T-cell (primary cell): ENCODE results near the gene TMEM181. TPM values are rescaled to one million over a fixed set of nuclear protein-coding genes. Genes with fewer than 3 reads are reported as not detected.
"Not testable (repeated sequence)": the region's sequence is repeated elsewhere in the genome, so short reads cannot be mapped to it uniquely, and the experiment has no call there.

Experiments
- ATAC-seq, 4 experiments: fragments of 200-7000 bp in 3 of 4; fragments of 150-1000 bp in 1 of 4; cut with Tn5 transposase; replicated peaks in 1 of 4; 1 replicate in 3 of 4; 2 replicates in 1 of 4; pipeline ENCODE4 v1.10.0; 2021; ENCODE audit warnings: moderate library complexity in 3 of 4, mild to moderate bottlenecking in 2 of 4, moderate number of reproducible peaks in 1 of 4
- CTCF ChIA-PET, 2 donors: fragments of 300-600 bp; sonication (Branson Sonifier 250); formaldehyde crosslinking; loops; one replicate each; lab custom pipeline; 2022; ENCODE audit warnings: antibody characterized with exemption in 2 of 2; lab: Charles Lee
- POLR2A ChIA-PET, 2 donors: fragments of 300-600 bp; sonication (Branson Sonifier 250); formaldehyde crosslinking; loops; one replicate each; lab custom pipeline; 2022; ENCODE audit warnings: antibody characterized with exemption in 2 of 2; lab: Charles Lee
- DNase-seq, 35 experiments: peaks; one replicate each; pipeline versions ENCODE4 v3.0.0 to v3.0.0-alpha.2; 2013 to 2023
- H3K27ac ChIP-seq: one replicate; pipeline ENCODE4 v1.5.1; 2013; ENCODE audit warnings: low read length
- H3K27me3 ChIP-seq, 2 experiments: replicated peaks in 1 of 2; 1 replicate in 1 of 2; 2 replicates in 1 of 2; pipeline versions ENCODE4 v1.6.1 to v1.7.0; 2013; ENCODE audit warnings: low read length in 1 of 2, mixed read lengths in 1 of 2; ENCODE audit not compliant: control insufficient read depth in 2 of 2, insufficient read depth in 2 of 2; ENCODE audit errors: extremely low read depth in 1 of 2
- H3K36me3 ChIP-seq, 2 donors: 1 replicate in 1 of 2; 2 replicates in 1 of 2; pipeline versions ENCODE4 v1.6.1 to v1.7.0; 2013; ENCODE audit warnings: low read length in 1 of 2; ENCODE audit not compliant: control insufficient read depth in 2 of 2, insufficient read depth in 1 of 2; ENCODE audit errors: extremely low read depth in 1 of 2
- H3K4me1 ChIP-seq, 2 experiments: 1 replicate in 1 of 2; 2 replicates in 1 of 2; pipeline versions ENCODE4 v1.6.1 to v1.7.0; 2013; ENCODE audit warnings: low read length in 2 of 2, mixed read lengths in 1 of 2; ENCODE audit not compliant: insufficient read depth in 2 of 2, control insufficient read depth in 1 of 2; ENCODE audit errors: extremely low read depth in 1 of 2
- H3K4me3 ChIP-seq, 2 donors: 1 replicate in 1 of 2; 2 replicates in 1 of 2; pipeline versions ENCODE4 v1.5.1 to v1.7.0; 2013; ENCODE audit warnings: mild to moderate bottlenecking in 2 of 2, low read length in 1 of 2, moderate library complexity in 1 of 2; ENCODE audit not compliant: control insufficient read depth in 1 of 2; ENCODE audit errors: extremely low read depth in 1 of 2
- H3K9me3 ChIP-seq: 2 replicates; pipeline ENCODE4 v1.7.0; 2013
- H3K27ac Mint-ChIP-seq, 2 donors: one replicate each; pipeline ENCODE4 v1.8.0; 2020 to 2021; ENCODE audit warnings: mild to moderate bottlenecking in 2 of 2, mixed read lengths in 2 of 2
- H3K27me3 Mint-ChIP-seq, 2 donors: one replicate each; pipeline ENCODE4 v1.8.0; 2021 to 2022; ENCODE audit warnings: mixed read lengths in 2 of 2
- H3K36me3 Mint-ChIP-seq: one replicate; pipeline ENCODE4 v1.8.0; 2021; ENCODE audit warnings: mixed read lengths
- H3K4me1 Mint-ChIP-seq, 3 donors: one replicate each; pipeline ENCODE4 v1.8.0; 2020 to 2022; ENCODE audit warnings: mixed read lengths in 3 of 3, mild to moderate bottlenecking in 1 of 3
- H3K4me3 Mint-ChIP-seq, 3 donors: one replicate each; pipeline ENCODE4 v1.8.0; 2020 to 2022; ENCODE audit warnings: mild to moderate bottlenecking in 3 of 3, mixed read lengths in 3 of 3, moderate library complexity in 3 of 3
- H3K9me3 Mint-ChIP-seq, 3 donors: one replicate each; pipeline ENCODE4 v1.8.0; 2020 to 2022; ENCODE audit warnings: mixed read lengths in 3 of 3
- WGBS: methylation state at CpG from one replicate; pipeline ENCODE4 v1.1.5; 2013; ENCODE audit warnings: missing lambda C conversion rate; ENCODE audit not compliant: insufficient coverage; 5-methylcytosine and 5-hydroxymethylcytosine counted together
- total RNA-seq, 35 experiments: library from RNA in 6 of 35; stranded (reverse) in 6 of 35; fragments of 120-200 nt in 1 of 35; gene quantifications; one replicate each; pipeline versions ENCODE4 v1.2.1 to v1.2.4 and lab custom pipeline; 2013 to 2026

The TMEM181 gene
- total RNA-seq, 5 donors from 2014 or later (not counting 1 experiment from before 2014, with no cell fraction given): 15.9 to 21.5 (median 19.9) TPM

DNA sequence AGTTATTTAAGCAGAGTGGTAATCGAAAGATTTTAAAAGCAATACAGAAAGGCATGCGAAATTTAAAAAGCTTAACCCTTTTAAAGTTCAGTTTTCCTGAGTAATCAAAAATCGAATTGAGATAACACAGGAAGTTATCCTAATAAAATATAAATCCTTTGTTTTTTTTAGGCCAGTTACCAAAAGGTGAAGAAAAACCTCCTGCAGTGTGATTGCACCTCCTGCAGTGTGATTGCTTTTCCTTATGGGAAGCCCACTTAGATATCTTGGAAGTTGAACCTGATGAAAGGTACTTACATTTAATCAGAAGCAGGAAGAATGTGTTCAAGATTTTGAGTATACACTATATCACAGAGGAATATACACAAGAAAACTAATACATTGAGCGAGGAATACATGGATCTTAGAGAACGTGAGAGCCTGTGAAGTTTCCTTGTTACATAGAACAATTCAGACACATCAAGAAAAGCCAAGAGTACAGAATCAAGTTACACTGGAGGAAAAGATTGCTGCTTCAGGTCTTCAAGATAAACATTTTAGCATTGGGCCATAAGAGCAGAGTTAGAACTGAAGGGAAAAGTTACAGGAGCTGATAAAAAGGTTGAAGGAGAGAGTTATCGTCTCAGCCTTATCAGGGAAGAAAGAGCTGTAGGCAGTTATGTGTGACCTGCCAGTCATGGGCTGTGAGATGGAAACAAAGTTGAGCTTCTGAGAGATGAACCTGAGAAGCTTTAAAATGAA, 7.7 kb upstream of the TMEM181 start:
- no peaks in the 10 kb centered on the region for H3K36me3 ChIP-seq
- no peak overlapping the region for H3K27ac Mint-ChIP-seq
- peaks cover 0 to 2% of the 10 kb centered on the region in 2 donors for H3K27me3 Mint-ChIP-seq
- no peaks in the 10 kb centered on the region for H3K9me3 Mint-ChIP-seq
- H3K27ac ChIP-seq: no peak overlapping the region
- H3K4me3 ChIP-seq: no peak overlapping the region
- H3K9me3 ChIP-seq: no peaks in the 10 kb centered on the region
- WGBS: no CpG with 5 or more reads among the region's 6 CpGs
- H3K4me1 ChIP-seq: peaks cover 0 to 2% of the 10 kb centered on the region in 2 experiments
- no peak for ATAC-seq
- no peak for DNase-seq
- POLR2A ChIA-PET: interaction anchor here in 1 of 2 donors (0.6 kb wide), 1 partner anchor 1255 kb away, joined by 4 read pairs; no protein-coding TSS in a partner anchor
- H3K4me1 Mint-ChIP-seq: peaks cover 0 to 5% (median 0%) of the 10 kb centered on the region in 3 donors
- no peaks in the 10 kb centered on the region for H3K36me3 Mint-ChIP-seq
- H3K27me3 ChIP-seq: peaks cover 0 to 7% of the 10 kb centered on the region in 2 experiments
- no peak overlapping the region for H3K4me3 Mint-ChIP-seq
- CTCF ChIA-PET: interaction anchor here in 1 of 2 donors (0.8 kb wide), 1 partner anchor 338 kb away, joined by 3 read pairs; no protein-coding TSS in a partner anchor

DNA sequence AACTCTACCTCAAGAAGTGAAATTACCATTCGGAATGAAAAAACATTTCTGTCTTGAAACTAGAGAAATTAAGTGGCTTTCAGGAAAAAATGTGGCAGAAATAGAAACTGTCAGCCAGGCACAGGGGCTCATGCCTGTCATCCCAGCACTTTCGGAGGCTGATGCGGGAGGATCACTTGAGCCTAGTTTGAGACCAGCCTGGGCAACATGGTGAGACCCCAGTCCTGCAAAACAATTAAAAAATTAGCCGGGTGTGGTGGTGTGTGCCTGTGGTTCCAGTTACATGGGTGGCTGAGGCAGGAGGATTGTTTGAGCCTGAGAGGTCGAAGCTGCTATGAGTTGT, 7.1 kb upstream of the TMEM181 start:
- Histone ChIP-seq H3K4me1 (peaks cover 0 to 2% of the 10 kb centered on the region in 2 experiments), H3K4me3 (no peak overlapping the region), H3K27ac (no peak overlapping the region), H3K9me3 (no peaks in the 10 kb centered on the region), H3K27me3 (peaks cover 0 to 3% of the 10 kb centered on the region in 2 experiments), H3K36me3 (no peaks in the 10 kb centered on the region)
- no peak overlapping the region for H3K4me3 Mint-ChIP-seq
- DNase-seq (no peak), ATAC-seq (no peak)
- CTCF ChIA-PET: interaction anchor here in 1 of 2 donors (0.8 kb wide), 1 partner anchor 338 kb away, joined by 3 read pairs; no protein-coding TSS in a partner anchor
- no peaks in the 10 kb centered on the region for H3K9me3 Mint-ChIP-seq
- POLR2A ChIA-PET: no interaction called here
- peaks cover 0 to 2% of the 10 kb centered on the region in 2 donors for H3K27me3 Mint-ChIP-seq
- H3K4me1 Mint-ChIP-seq: peaks cover 0 to 5% (median 0%) of the 10 kb centered on the region in 3 donors
- H3K27ac Mint-ChIP-seq: no peak overlapping the region
- 100% methylated on average over 3 of the region's 5 CpGs for WGBS
- H3K36me3 Mint-ChIP-seq: no peaks in the 10 kb centered on the region

DNA sequence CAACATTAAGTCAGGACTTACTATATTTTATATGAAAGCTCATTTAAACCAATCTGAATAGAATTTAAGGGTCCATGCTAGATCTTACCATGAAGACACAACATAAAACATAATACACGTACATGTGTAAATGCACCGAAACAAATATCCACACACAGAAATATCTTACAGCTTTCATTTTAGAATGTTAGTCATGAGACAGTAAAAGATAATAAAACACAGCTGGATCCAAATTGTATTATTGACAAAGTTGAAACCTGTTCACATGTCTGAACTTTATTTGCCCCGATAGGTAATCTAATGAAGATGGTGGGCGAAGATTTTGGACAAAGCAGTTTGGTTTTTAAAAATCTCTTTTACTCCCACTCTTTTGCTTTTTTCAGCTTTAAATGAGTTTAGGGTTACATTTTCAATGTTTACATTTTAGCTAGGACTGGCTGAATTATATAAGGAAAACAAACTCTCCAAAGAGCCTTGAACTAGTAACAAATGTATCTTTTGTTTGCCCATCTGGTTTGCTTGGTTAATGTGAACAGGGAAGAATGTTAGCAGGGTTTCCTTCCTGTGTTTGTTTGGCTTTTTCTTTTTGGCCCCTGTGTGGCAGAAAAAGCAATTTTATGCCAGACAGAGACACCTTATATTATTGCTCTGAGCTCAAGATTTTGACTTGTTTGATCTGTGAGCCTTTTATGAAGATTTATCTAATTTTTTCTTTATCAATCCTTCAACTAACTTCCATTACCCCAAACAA, 5.1 kb upstream of the TMEM181 start:
- Histone ChIP-seq H3K4me1 (peaks cover 2 to 7% of the 10 kb centered on the region in 2 experiments), H3K36me3 (no peaks in the 10 kb centered on the region), H3K27ac (no peak overlapping the region), H3K4me3 (no peak overlapping the region), H3K27me3 (peaks cover 0 to 3% of the 10 kb centered on the region in 2 experiments), H3K9me3 (no peaks in the 10 kb centered on the region)
- no CpG with 5 or more reads among the region's 4 CpGs for WGBS
- Mint-ChIP-seq H3K4me1 (peaks cover 0 to 11% (median 6%) of the 10 kb centered on the region in 3 donors), H3K9me3 (no peaks in the 10 kb centered on the region), H3K27me3 (no peaks in the 10 kb centered on the region), H3K36me3 (no peaks in the 10 kb centered on the region), H3K4me3 (no peak overlapping the region), H3K27ac (no peak overlapping the region)
- DNase-seq (no peak), ATAC-seq (no peak)
- ChIA-PET CTCF (interaction anchor here in 1 of 2 donors (0.5 to 0.6 kb wide), 2 partner anchors 20 to 347 kb away, joined by 3 to 5 read pairs; no protein-coding TSS in a partner anchor), POLR2A (interaction anchor here (0.6 to 0.7 kb wide), 2 partner anchors 343 to 535 kb away, joined by 3 to 4 read pairs; no protein-coding TSS in a partner anchor)

DNA sequence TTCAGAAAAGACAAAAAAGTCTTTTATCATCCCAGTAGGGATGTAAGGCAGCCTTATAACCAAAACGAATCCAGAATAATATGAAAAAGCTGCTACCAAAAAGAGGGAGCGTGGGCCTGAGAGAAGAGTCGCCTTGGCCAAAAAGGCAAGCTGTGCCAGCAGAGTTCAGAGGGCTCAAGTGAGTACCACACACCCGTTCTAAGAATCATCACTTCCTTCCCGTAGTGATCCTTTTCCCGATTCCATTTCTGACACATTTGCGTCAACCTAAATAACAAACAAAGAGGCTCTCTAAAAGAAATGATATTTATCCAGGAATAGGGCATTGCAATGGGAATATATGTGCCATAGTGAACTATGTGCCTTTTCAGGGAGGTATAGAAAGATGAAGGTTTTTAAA, 3.8 kb upstream of the TMEM181 start:
- no peaks in the 10 kb centered on the region for H3K27me3 Mint-ChIP-seq
- Histone ChIP-seq H3K27me3 (peaks cover 0 to 3% of the 10 kb centered on the region in 2 experiments), H3K27ac (no peak overlapping the region), H3K36me3 (no peaks in the 10 kb centered on the region), H3K4me3 (no peak overlapping the region), H3K4me1 (peaks cover 2 to 13% of the 10 kb centered on the region in 2 experiments), H3K9me3 (no peaks in the 10 kb centered on the region)
- H3K9me3 Mint-ChIP-seq: no peaks in the 10 kb centered on the region
- 84% methylated on average over 4 of the region's 7 CpGs for WGBS
- H3K27ac Mint-ChIP-seq: no peak overlapping the region
- H3K4me1 Mint-ChIP-seq: peaks cover 6 to 17% (median 12%) of the 10 kb centered on the region in 3 donors
- ATAC-seq (no peak), DNase-seq (no peak)
- H3K4me3 Mint-ChIP-seq: no peak overlapping the region
- no peaks in the 10 kb centered on the region for H3K36me3 Mint-ChIP-seq
- ChIA-PET CTCF (interaction anchor here in 1 of 2 donors (1.1 kb wide), 1 partner anchor 337 kb away, joined by 3 read pairs; no protein-coding TSS in a partner anchor), POLR2A (interaction anchor here in 1 of 2 donors (0.5 kb wide), 1 partner anchor 273 kb away, joined by 5 read pairs; no protein-coding TSS in a partner anchor)

DNA sequence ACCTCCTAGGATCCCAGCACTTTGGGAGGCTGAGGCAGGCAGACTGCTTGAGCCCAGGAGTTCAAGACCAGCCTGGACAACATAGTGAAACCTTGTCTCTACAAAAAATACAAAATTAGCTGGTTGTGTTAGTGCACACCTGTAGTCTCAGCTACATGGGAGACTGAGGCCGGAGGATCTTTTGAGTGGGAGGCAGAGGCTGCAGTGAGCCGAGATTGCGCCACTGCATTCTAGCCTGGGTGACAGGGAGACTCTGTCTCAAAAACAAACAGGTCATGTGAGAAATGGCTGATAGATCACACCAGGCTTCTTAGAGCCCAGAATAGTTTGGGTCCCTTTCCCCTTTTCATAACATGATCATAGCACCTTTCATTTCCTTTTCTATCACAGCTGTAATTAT, 2.8 kb upstream of the TMEM181 start:
- WGBS: 100% methylated on average over 2 of the region's 3 CpGs
- CTCF ChIA-PET, DNase-seq, ATAC-seq, H3K9me3 Mint-ChIP-seq, H3K27me3 Mint-ChIP-seq, H3K4me3 Mint-ChIP-seq, H3K27ac ChIP-seq, H3K27me3 ChIP-seq, H3K36me3 ChIP-seq, H3K27ac Mint-ChIP-seq, H3K9me3 ChIP-seq, H3K36me3 Mint-ChIP-seq, H3K4me3 ChIP-seq: not testable (repeated sequence)
- H3K4me1 Mint-ChIP-seq: peaks cover 16 to 26% (median 22%) of the 10 kb centered on the region in 3 donors
- POLR2A ChIA-PET: interaction anchor here in 1 of 2 donors (0.5 to 0.7 kb wide), 2 partner anchors 16 to 239 kb away, joined by 3 to 4 read pairs; no protein-coding TSS in a partner anchor
- peaks cover 6 to 23% of the 10 kb centered on the region in 2 experiments for H3K4me1 ChIP-seq

DNA sequence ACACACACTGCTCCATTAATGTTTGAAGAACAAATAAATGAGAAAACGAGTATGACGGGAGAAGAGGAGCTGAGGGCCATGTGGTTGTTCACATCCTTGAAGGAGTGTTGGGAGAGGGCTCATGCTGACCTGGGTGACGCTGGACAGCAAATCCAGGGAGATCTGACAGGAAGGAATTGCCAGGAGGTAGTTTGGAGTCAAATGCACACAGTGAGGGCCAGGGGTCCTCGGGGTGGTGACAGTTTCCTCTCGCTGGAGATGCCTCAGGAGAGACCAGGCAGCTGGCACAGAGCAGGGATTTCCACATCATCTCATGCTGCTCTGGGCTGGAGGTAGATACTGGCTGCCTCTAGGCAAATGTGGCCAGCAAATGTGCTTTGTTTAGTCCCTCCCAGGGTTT, 2.0 kb upstream of the TMEM181 start:
- ChIA-PET CTCF (interaction anchor here in 1 of 2 donors (1.3 kb wide), 1 partner anchor 344 kb away, joined by 3 read pairs; no protein-coding TSS in a partner anchor), POLR2A (interaction anchor here in 1 of 2 donors (0.5 to 0.7 kb wide), 2 partner anchors 16 to 239 kb away, joined by 3 to 4 read pairs; no protein-coding TSS in a partner anchor)
- H3K27ac Mint-ChIP-seq: no peak overlapping the region
- Histone ChIP-seq H3K4me3 (no peak overlapping the region), H3K36me3 (peaks cover 0 to 4% of the 10 kb centered on the region in 2 donors), H3K4me1 (peaks cover 6 to 31% of the 10 kb centered on the region in 2 experiments), H3K9me3 (no peaks in the 10 kb centered on the region), H3K27ac (no peak overlapping the region), H3K27me3 (peaks cover 0 to under 1% of the 10 kb centered on the region in 2 experiments)
- peaks cover 23 to 35% (median 29%) of the 10 kb centered on the region in 3 donors for H3K4me1 Mint-ChIP-seq
- DNase-seq (no peak), ATAC-seq (no peak)
- H3K36me3 Mint-ChIP-seq: no peaks in the 10 kb centered on the region
- 92% methylated on average over 3 of the region's 5 CpGs for WGBS
- peak overlapping the region in 1 of 3 donors; percentile 7 for H3K4me3 Mint-ChIP-seq
- H3K27me3 Mint-ChIP-seq: no peaks in the 10 kb centered on the region
- H3K9me3 Mint-ChIP-seq: no peaks in the 10 kb centered on the region
